HepG2 (cell line): ENCODE data around the gene MDP1. TPM values are rescaled to one million over a fixed set of nuclear protein-coding genes. Genes with fewer than 3 reads are reported as not detected.

ENCODE experiments used
- HES4 ChIP-seq: sonication (generic); formaldehyde crosslinking; IDR thresholded peaks from 2 replicates; pipeline ENCODE4 v1.9.0; 2021; ENCODE audit warnings: mild to moderate bottlenecking, missing genetic modification reagents, borderline replicate concordance
- NR3C1 ChIP-seq: sonication (generic); formaldehyde crosslinking; IDR thresholded peaks from 2 replicates; pipeline ENCODE4 v1.4.0; 2020; ENCODE audit warnings: missing genetic modification reagents
- POLR2G ChIP-seq: fragments of 200-400 bp; formaldehyde crosslinking; IDR thresholded peaks from 2 replicates; pipeline ENCODE4 v1.6.1; 2018; ENCODE audit warnings: mild to moderate bottlenecking, low read depth, low read length, moderate library complexity
- RAD21 ChIP-seq: fragments of 450-650 bp; formaldehyde crosslinking; IDR thresholded peaks from 2 replicates; pipeline ENCODE4 v1.5.0; 2020; ENCODE audit warnings: mild to moderate bottlenecking
- TAF1 ChIP-seq: sonication (generic); formaldehyde crosslinking; IDR thresholded peaks from 2 replicates; pipeline ENCODE4 v1.4.0; 2020; ENCODE audit warnings: missing genetic modification reagents
- ZBTB42 ChIP-seq: sonication (generic); formaldehyde crosslinking; IDR thresholded peaks from 2 replicates; pipeline ENCODE4 v1.5.0; 2020; ENCODE audit warnings: mild to moderate bottlenecking, missing genetic modification reagents
- ZNF296 ChIP-seq: sonication (generic); formaldehyde crosslinking; conservative IDR thresholded peaks from 2 replicates; pipeline ENCODE4 v1.5.0; 2020; ENCODE audit warnings: mild to moderate bottlenecking, missing genetic modification reagents
- ZNF703 ChIP-seq: sonication (generic); formaldehyde crosslinking; IDR thresholded peaks from 2 replicates; pipeline ENCODE4 v1.5.1; 2020; ENCODE audit warnings: missing genetic modification reagents, mild to moderate bottlenecking, moderate library complexity, borderline replicate concordance
- ZNF883 ChIP-seq: sonication (generic); formaldehyde crosslinking; IDR thresholded peaks from 2 replicates; pipeline ENCODE4 v1.5.1; 2020; ENCODE audit warnings: mild to moderate bottlenecking, missing genetic modification reagents; ENCODE audit errors: not compliant biosample characterization
- polyA plus RNA-seq, 8 experiments: library from polyadenylated mRNA; depleted of rRNA in 3 of 8; stranded (reverse) in 7 of 8; unstranded in 1 of 8; fragments of >200 nt; fragmentation: Illumina TruSeq in 4 of 8; extraction: Trizol in 4 of 8; gene quantifications; 2 replicates each; pipeline versions ENCODE4 v1.2.1 to v1.2.3, GENCODE V29; 2011 to 2016; ENCODE audit warnings: low read depth in 4 of 8, missing spikeins in 1 of 8, mixed read lengths in 1 of 8; ENCODE audit not compliant: insufficient read depth in 1 of 8
- total RNA-seq, 5 experiments: library from RNA; depleted of rRNA; stranded (reverse); fragments of >200 nt; fragmentation: Illumina TruSeq; extraction: Trizol; gene quantifications; 2 replicates each; pipeline ENCODE4 v1.2.3, GENCODE V29; 2016; ENCODE audit warnings: low read depth in 1 of 5
- TF ChIP-seq, protein P1 (sequence below): sonication (generic); formaldehyde crosslinking; IDR thresholded peaks from 2 replicates; pipeline ENCODE4 v1.4.0; 2020; ENCODE audit warnings: missing genetic modification reagents
- TF ChIP-seq, protein P2 (sequence below): sonication (generic); formaldehyde crosslinking; IDR thresholded peaks from 2 replicates; pipeline ENCODE4 v1.5.0; 2020; ENCODE audit warnings: missing genetic modification reagents

The MDP1 gene
- total and polyA plus RNA-seq, 2 of the 13 experiments (the other 11 are each of a cell fraction or from before 2014, with no cell fraction given) = 44.1 to 48.7 TPM

DNA sequence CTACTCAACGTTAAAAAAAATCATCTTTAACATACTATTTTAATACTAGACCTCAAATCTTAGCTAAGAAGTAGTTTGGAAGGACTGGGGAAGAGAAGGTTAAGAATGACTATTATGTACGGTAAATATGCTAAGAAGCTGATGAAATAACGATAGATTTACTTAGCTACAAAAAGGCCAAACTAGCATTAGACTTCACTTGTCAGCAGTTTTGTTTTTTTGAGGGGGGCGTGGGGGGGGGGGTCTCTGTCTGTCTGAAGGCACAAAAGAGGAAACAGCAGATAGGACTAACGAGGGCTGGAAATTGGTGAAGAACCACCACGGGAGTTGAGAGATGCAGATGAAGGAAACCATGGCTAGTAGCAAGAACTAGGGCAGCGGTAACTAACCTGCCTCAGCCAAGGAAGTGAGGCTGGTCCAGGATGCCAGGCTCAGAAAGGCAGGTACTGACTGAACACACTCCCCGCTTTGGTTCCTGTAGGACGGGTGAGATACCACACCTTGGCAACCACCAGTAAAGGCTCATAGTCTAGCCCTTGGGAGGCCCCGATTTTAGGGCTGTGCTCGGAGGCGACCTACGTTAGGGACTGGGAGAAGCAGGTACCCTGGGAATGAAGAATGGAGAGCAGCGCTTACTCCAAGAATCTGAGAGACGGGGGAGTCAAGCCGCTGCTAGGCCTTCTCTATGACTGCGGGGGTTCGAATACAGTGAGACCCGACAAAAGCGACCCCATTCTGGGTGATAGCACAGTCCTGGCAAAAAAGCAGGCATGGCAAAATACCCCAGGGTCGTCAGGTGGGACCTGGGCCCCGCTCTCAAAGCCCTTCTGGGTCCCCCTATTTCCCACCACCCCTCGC is 15.6 kb upstream of the MDP1 start (continued):
- 0 out of 2 replicates have a peak, but pooled peaks have one; percentile 22 for TF ChIP-seq ZBTB42 (CRISPR knock-in tag)
- TF ChIP-seq, protein P1, sequence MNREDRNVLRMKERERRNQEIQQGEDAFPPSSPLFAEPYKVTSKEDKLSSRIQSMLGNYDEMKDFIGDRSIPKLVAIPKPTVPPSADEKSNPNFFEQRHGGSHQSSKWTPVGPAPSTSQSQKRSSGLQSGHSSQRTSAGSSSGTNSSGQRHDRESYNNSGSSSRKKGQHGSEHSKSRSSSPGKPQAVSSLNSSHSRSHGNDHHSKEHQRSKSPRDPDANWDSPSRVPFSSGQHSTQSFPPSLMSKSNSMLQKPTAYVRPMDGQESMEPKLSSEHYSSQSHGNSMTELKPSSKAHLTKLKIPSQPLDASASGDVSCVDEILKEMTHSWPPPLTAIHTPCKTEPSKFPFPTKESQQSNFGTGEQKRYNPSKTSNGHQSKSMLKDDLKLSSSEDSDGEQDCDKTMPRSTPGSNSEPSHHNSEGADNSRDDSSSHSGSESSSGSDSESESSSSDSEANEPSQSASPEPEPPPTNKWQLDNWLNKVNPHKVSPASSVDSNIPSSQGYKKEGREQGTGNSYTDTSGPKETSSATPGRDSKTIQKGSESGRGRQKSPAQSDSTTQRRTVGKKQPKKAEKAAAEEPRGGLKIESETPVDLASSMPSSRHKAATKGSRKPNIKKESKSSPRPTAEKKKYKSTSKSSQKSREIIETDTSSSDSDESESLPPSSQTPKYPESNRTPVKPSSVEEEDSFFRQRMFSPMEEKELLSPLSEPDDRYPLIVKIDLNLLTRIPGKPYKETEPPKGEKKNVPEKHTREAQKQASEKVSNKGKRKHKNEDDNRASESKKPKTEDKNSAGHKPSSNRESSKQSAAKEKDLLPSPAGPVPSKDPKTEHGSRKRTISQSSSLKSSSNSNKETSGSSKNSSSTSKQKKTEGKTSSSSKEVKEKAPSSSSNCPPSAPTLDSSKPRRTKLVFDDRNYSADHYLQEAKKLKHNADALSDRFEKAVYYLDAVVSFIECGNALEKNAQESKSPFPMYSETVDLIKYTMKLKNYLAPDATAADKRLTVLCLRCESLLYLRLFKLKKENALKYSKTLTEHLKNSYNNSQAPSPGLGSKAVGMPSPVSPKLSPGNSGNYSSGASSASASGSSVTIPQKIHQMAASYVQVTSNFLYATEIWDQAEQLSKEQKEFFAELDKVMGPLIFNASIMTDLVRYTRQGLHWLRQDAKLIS = peak; percentile 3; the same call in 1 of the 2 replicates
- no peak; the same call in 1 of the 2 replicates for TF ChIP-seq HES4 (CRISPR knock-in tag)
- no peak for TF ChIP-seq ZNF703 (CRISPR knock-in tag)
- no peak for TF ChIP-seq POLR2G
- TF ChIP-seq TAF1 (CRISPR knock-in tag) = no peak
- TF ChIP-seq NR3C1 (CRISPR knock-in tag) = no peak
- TF ChIP-seq ZNF883 (CRISPR knock-in tag) = no peak
- no peak for TF ChIP-seq ZNF296 (CRISPR knock-in tag)
- TF ChIP-seq RAD21 (CRISPR knock-in tag) = no peak
- TF ChIP-seq, protein P2, sequence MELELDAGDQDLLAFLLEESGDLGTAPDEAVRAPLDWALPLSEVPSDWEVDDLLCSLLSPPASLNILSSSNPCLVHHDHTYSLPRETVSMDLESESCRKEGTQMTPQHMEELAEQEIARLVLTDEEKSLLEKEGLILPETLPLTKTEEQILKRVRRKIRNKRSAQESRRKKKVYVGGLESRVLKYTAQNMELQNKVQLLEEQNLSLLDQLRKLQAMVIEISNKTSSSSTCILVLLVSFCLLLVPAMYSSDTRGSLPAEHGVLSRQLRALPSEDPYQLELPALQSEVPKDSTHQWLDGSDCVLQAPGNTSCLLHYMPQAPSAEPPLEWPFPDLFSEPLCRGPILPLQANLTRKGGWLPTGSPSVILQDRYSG (CRISPR knock-in tag) = 0 out of 2 replicates have a peak, but pooled peaks have one; percentile 8
- TF ChIP-seq, all 625 proteins: peak for 120
